Progenitor cell of endocrine pancreas (in vitro differentiated cells): ENCODE measurements around the gene DMRTB1. TPM values are rescaled to one million over a fixed set of nuclear protein-coding genes. Genes with fewer than 3 reads are reported as not detected.

Experiments
- DNase-seq: peaks from one replicate; pipeline ENCODE4 v3.0.0; 2021; ENCODE audit warnings: low spot score; ENCODE audit not compliant: unreplicated experiment
- H3K27ac Mint-ChIP-seq: 2 replicates; pipeline ENCODE4 v1.8.0; 2021; ENCODE audit warnings: mild to moderate bottlenecking, moderate library complexity, mixed read lengths
- H3K27me3 Mint-ChIP-seq: 2 replicates; pipeline ENCODE4 v1.8.0; 2021; ENCODE audit warnings: mixed read lengths
- H3K36me3 Mint-ChIP-seq: 2 replicates; pipeline ENCODE4 v1.8.0; 2022; ENCODE audit warnings: mixed read lengths; ENCODE audit not compliant: insufficient read depth
- H3K4me1 Mint-ChIP-seq: 2 replicates; pipeline ENCODE4 v1.8.0; 2021; ENCODE audit warnings: low read depth, mixed read lengths
- H3K4me3 Mint-ChIP-seq: 2 replicates; pipeline ENCODE4 v1.8.0; 2021; ENCODE audit warnings: low read depth, mild to moderate bottlenecking, moderate library complexity, mixed read lengths
- H3K9me3 Mint-ChIP-seq: 2 replicates; pipeline ENCODE4 v1.8.0; 2021; ENCODE audit warnings: low read depth, mixed read lengths
- CTCF ChIP-seq: fragments of 200-600 bp; sonication (generic); IDR thresholded peaks from one replicate; pipeline ENCODE4 v1.5.0; 2021; ENCODE audit warnings: antibody characterized with exemption, mild to moderate bottlenecking; ENCODE audit not compliant: unreplicated experiment
- total RNA-seq: library from RNA; stranded (reverse); gene quantifications from 2 replicates; pipeline ENCODE4 v1.2.1, GENCODE V29; 2021

Gene DMRTB1
- total RNA-seq, 1 donor from 2014 or later: not detected

- H3K9me3 Mint-ChIP-seq: no peaks in the 10 kb centered on the region
- no peak overlapping the region for H3K4me3 Mint-ChIP-seq
- no peaks in the 10 kb centered on the region for H3K36me3 Mint-ChIP-seq
- DNase-seq: no peak
- H3K4me1 Mint-ChIP-seq: peaks cover 2% of the 10 kb centered on the region
- peaks cover 23% of the 10 kb centered on the region for H3K27me3 Mint-ChIP-seq
- TF ChIP-seq CTCF: no peak
- no peak overlapping the region for H3K27ac Mint-ChIP-seq
Observed at GRCh38 chr1:53446051-53446450, 13.1 kb upstream of the DMRTB1 start.

GRCh38 chr1:53447413-53447812 lies 11.8 kb upstream of the DMRTB1 start:
- H3K27me3 Mint-ChIP-seq: peaks cover 20% of the 10 kb centered on the region
- no peak overlapping the region for H3K4me3 Mint-ChIP-seq
- H3K9me3 Mint-ChIP-seq: no peaks in the 10 kb centered on the region
- H3K36me3 Mint-ChIP-seq: no peaks in the 10 kb centered on the region
- DNase-seq: no peak
- H3K27ac Mint-ChIP-seq: no peak overlapping the region
- H3K4me1 Mint-ChIP-seq: peaks cover 2% of the 10 kb centered on the region
- no peak for TF ChIP-seq CTCF

DNA sequence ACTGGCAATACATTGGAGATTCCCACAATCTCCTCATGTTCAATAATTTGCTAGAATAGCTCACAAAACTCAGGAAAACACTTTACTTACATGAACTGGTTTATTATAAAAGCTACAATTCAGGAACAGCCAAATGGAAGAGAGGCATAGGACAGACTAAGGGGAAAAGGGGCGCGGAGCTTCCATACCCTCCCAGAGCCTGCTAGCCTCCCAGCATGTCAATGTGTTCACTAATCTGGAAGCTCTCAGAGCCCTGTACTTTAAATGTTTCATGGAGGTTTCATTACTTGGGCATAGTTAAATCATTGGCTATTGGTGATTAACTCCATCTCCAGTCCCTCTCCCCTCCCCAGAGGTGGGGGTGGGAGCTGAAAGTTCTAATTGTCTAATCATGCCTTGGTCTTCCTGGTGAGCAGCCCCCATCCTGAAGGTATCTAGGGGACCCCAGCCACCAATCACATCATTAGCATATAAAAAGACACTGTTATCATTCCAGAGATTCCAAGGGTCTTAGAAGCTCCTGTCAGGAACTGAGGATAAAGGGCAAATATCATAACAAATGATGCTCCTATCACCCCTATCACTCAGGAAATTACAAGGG lies 10.9 kb upstream of the DMRTB1 start:
- H3K4me1 Mint-ChIP-seq: peaks cover 2% of the 10 kb centered on the region
- TF ChIP-seq CTCF: no peak
- no peak for DNase-seq
- no peak overlapping the region for H3K27ac Mint-ChIP-seq
- H3K36me3 Mint-ChIP-seq: no peaks in the 10 kb centered on the region
- no peak overlapping the region for H3K4me3 Mint-ChIP-seq
- peaks cover 20% of the 10 kb centered on the region for H3K27me3 Mint-ChIP-seq
- H3K9me3 Mint-ChIP-seq: no peaks in the 10 kb centered on the region

GRCh38 chr1:53449021-53449420 lies 10.2 kb upstream of the DMRTB1 start:
- Mint-ChIP-seq H3K4me3 (no peak overlapping the region), H3K4me1 (peaks cover 2% of the 10 kb centered on the region), H3K9me3 (no peaks in the 10 kb centered on the region), H3K36me3 (no peaks in the 10 kb centered on the region), H3K27me3 (peaks cover 24% of the 10 kb centered on the region), H3K27ac (no peak overlapping the region)
- TF ChIP-seq CTCF: no peak
- no peak for DNase-seq

DNA sequence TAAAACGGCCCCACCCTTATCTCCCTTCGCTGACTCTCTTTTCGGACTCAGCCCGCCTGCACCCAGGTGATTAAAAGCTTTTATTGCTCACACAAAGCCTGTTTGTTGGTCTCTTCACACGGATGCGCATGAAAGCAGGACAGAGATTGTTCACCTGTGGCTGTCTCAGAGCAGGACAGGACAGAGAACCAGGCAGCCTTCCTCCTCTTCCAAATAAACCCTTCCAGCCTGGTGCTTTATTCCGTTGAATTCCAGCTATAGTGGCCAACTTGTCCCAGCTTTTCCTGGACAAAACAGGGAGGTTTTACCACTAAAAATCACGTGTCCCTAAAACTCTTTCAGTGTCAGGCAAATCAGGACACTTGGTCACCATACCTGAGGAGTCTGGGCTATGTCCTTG lies 9.5 kb upstream of the DMRTB1 start:
- Mint-ChIP-seq H3K4me1 (peaks cover 2% of the 10 kb centered on the region), H3K27ac (no peak overlapping the region)

More for the DNA sequence above, 9.5 kb upstream of the DMRTB1 start:
- Mint-ChIP-seq H3K27me3 (peaks cover 25% of the 10 kb centered on the region), H3K36me3 (no peaks in the 10 kb centered on the region), H3K4me3 (no peak overlapping the region), H3K9me3 (no peaks in the 10 kb centered on the region)
- no peak for DNase-seq
- TF ChIP-seq CTCF: no peak
